Middle frontal gyrus (tissue), 1 donor: Measurements from ENCODE around the gene CASKIN1.

ENCODE experiments used
- DNase-seq: peaks from one replicate; pipeline ENCODE4 v3.0.0-alpha.2; 2015; ENCODE audit warnings: low spot score; ENCODE audit errors: extremely low spot score

Gene CASKIN1

GRCh38 chr16:2233872-2234812, 37.7 kb upstream of the CASKIN1 start:
- no peak for DNase-seq

- no peak for DNase-seq
Observed at GRCh38 chr16:2233046-2233775, 36.8 kb upstream of the CASKIN1 start.

GRCh38 chr16:2232094-2232990, 35.9 kb upstream of the CASKIN1 start:
- no peak for DNase-seq

- DNase-seq, result no peak
Observed at GRCh38 chr16:2231016-2231931, 34.9 kb upstream of the CASKIN1 start.

GRCh38 chr16:2230376-2230775, 34.0 kb upstream of the CASKIN1 start:
- no peak for DNase-seq

GRCh38 chr16:2229632-2230250, 33.3 kb upstream of the CASKIN1 start:
- no peak for DNase-seq

GRCh38 chr16:2229091-2229490, 32.7 kb upstream of the CASKIN1 start:
- no peak for DNase-seq

GRCh38 chr16:2228161-2228824, 31.9 kb upstream of the CASKIN1 start:
- no peak for DNase-seq

GRCh38 chr16:2226918-2227317, 30.5 kb upstream of the CASKIN1 start:
- DNase-seq, result no peak

GRCh38 chr16:2226245-2226793, 29.9 kb upstream of the CASKIN1 start:
- DNase-seq, result no peak

GRCh38 chr16:2223942-2224486, 27.6 kb upstream of the CASKIN1 start:
- no peak for DNase-seq

GRCh38 chr16:2223221-2223941, 27.0 kb upstream of the CASKIN1 start, which contains the start of gene E4F1:
E4F1 (plus strand) TSS chr16:2223591; CDS start chr16:2223614, 23 bp downstream.
- DNase-seq, result peak; percentile 94

- DNase-seq, result no peak
Observed at GRCh38 chr16:2216330-2216729, 19.9 kb upstream of the CASKIN1 start.

GRCh38 chr16:2214719-2214968, 18.2 kb upstream of the CASKIN1 start, which contains the start of gene PGP:
PGP (minus strand) TSS chr16:2214840; CDS start chr16:2214777, 63 bp downstream.
- peak; percentile 97 for DNase-seq

- DNase-seq, result no peak
Observed at GRCh38 chr16:2213817-2214718, 17.7 kb upstream of the CASKIN1 start.

GRCh38 chr16:2212362-2213324, 16.2 kb upstream of the CASKIN1 start:
- DNase-seq, result no peak
